ENCODE data around the gene DENND1A.

The DENND1A gene

DNA sequence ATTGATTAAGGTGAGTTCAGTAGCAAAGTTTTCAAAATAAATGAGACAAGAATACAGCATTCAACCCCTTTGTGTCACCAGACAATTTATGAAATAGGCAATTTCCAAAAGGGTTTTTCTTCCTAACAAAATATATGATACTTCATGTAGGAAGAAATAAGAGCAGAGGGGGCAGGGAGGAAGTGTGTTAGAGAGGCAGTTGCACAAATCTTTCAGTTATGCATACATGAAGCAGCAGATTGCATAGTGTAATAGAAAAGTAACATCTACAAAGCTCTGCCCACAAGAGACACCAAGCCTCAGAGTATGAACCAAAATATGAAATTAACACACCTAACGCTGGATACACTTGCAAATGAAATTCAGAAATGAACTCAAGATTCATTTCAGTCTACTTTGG lies 157.0 kb downstream of the DENND1A start:
- DNase-seq (ENCODE audit: low read depth in 2 of 2) = no peak

DNA sequence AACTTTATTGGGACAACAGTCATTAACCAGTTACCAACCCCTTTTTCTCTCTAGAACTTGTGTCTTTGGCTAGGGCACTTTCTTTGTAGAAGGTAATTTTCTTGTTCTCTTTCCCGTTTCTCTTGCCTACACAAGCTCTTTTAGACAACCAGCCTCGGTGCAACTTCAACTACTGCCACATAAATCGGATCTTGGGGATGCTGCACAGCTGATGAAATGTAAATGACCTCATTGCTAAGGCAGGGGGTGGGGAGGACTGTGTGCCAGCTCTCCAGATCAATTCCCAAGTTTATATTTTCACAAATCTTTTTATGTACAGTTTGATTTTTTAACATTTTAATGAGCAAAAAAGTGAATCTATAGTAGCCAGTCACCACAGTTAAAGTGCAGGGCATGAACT lies 157.6 kb downstream of the DENND1A start:
- no peak for DNase-seq (ENCODE audit: low read depth in 2 of 2)

DNA sequence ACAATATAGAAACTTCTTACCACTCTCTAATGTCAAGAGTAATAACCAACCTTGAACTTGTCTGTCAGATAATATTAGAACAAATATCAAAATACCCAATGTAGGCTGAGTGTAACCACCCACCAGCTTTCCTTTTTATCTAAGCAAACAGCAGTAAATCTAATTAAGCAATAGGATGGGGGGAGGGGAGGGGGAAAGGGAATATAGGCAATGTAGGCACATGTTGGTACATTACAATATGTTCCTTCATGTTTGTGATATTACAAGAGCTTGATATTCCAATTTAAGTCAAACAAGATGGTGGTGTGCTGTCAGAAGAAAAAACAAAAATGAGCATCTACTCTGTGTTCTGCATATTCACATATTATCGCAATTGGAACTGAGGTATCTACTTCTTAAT lies 158.2 kb downstream of the DENND1A start:
- DNase-seq (ENCODE audit: low read depth in 2 of 2) = no peak

- no peak for DNase-seq (ENCODE audit: low read depth in 2 of 2)
Observed at GRCh38 chr9:123769719-123770118, 160.2 kb downstream of the DENND1A start.

GRCh38 chr9:123763910-123764588 lies 165.9 kb downstream of the DENND1A start:
- DNase-seq (ENCODE audit: low read depth in 2 of 2) = no peak

GRCh38 chr9:123761905-123762605 lies 167.9 kb downstream of the DENND1A start:
- DNase-seq (ENCODE audit: low read depth in 2 of 2) = no peak

GRCh38 chr9:123757960-123758359 lies 172.0 kb downstream of the DENND1A start:
- no peak for DNase-seq (ENCODE audit: low read depth in 2 of 2)

DNA sequence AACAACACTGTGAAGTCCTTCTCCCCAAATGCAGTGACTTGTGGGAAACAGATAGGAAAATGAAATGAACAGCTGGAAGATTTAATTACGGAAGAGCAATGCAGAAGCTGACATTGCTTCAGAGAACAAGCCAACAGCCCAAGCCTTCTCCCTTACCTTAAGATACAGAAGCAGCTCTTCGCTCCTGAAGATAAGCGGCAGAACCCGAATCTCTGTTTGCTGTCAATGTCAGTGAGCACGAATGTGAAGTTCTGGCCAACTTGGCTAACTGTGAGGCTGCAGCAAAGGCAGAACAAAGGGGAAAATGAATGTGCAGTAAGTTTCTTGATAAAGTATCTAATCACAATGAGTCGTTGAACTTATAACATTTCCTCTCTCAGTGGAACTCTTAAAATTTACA lies 172.4 kb downstream of the DENND1A start:
- no peak for DNase-seq (ENCODE audit: low read depth in 2 of 2)

GRCh38 chr9:123756484-123757106 lies 173.3 kb downstream of the DENND1A start:
- DNase-seq (ENCODE audit: low read depth in 2 of 2) = no peak

GRCh38 chr9:123753669-123754258 lies 176.2 kb downstream of the DENND1A start:
- DNase-seq (ENCODE audit: low read depth in 2 of 2) = no peak

- DNase-seq (ENCODE audit: low read depth in 2 of 2) = no peak
Observed at GRCh38 chr9:123753016-123753415, 176.9 kb downstream of the DENND1A start.

- no peak for DNase-seq (ENCODE audit: low read depth in 2 of 2)
Observed at GRCh38 chr9:123749580-123750202, 180.2 kb downstream of the DENND1A start.

GRCh38 chr9:123746765-123747164 lies 183.2 kb downstream of the DENND1A start:
- DNase-seq (ENCODE audit: low read depth in 2 of 2) = no peak

DNA sequence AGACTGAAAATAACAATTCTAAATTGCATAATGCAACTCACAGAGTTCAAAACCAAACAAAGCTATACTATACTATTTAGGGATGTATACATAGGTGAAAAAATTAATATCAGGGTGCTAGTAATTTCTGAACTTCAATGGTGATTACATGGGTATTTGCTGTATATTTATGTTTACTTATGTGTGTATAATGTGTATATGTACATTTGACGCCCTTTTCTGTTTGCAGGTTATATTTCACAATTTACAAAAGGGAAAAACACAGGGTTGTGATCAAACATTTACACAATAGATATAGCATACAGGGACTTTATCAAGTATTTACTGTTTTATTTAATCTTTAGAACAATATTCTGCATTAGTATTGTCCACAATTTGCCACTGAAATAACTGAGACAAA lies 184.0 kb downstream of the DENND1A start:
- DNase-seq (ENCODE audit: low read depth in 2 of 2) = no peak

DNA sequence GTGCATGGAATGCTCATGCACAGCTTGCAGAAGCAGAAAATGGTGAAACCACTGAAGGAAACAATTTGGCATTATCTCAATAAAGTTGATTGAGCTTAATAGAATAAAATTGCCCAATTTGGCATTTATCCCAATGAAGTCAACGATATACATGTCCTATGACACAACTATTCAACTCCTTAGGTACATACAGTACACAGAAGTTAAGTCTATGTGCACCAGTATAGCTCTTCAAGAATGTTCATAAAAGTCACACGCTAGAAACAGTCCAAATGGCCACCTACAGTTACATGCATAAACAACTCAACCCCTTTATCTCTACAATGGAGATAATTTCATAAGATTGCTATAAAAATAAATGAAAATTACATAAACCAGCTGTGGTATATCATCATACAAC lies 184.5 kb downstream of the DENND1A start:
- DNase-seq (ENCODE audit: low read depth in 2 of 2) = no peak

DNA sequence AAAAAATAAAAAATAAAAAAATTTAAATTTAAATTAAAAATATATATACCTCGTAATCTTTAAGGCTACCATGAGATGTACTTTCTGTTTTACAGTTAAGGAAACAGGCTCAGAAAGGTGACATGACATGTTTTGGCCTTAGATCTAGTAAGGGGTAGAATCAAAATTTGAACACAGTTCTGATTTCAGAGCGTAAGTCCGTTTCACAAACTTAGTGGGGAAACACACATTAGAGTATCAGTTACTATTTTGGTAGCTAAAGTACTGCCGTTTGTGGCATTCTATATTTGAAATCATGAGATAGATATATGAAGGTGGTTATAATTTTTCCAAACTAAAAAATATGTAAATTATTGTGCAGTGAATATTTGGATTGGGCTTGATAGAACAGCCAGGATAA lies 186.2 kb downstream of the DENND1A start:
- no peak for DNase-seq (ENCODE audit: low read depth in 2 of 2)

- DNase-seq (ENCODE audit: low read depth in 2 of 2) = no peak
Observed at GRCh38 chr9:123742009-123742767, 187.7 kb downstream of the DENND1A start.

DNA sequence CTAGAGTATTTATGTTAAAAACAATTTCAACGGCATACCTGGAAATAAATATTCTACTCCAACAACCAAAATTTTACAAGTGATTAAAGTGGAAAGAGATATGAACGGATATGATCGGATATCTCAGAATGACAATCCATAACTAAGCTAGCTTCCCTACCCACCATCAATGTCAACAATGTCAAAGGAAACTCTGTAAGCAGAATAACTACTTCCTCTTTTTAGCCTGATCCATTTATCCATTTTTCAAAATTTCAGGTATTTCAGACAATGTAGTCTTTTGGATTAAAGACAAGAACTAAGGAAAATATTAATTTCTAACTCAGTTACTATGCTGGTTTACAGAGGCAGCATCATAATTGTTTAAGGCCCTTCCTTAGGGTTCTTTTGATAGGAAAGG lies 188.7 kb downstream of the DENND1A start:
- DNase-seq (ENCODE audit: low read depth in 2 of 2) = no peak

DNA sequence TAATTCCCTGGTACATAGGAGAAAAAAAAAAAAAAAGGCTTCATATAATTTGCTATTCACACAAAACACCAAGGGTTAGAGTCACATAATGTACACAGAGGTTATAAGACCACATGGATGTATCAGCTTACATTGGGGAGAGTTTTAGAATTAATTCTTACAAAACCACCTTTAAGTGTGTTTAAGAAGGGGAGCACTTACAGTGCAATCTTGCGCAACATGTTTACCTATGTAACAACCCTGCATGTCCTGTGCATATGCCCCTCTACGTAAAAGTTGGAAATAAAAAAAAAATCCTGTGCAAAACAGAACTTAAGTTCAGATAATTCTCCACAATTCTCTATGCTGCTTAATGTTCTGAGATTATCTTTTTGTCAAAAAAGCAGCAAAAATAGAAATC lies 190.0 kb downstream of the DENND1A start:
- no peak for DNase-seq (ENCODE audit: low read depth in 2 of 2)

GRCh38 chr9:123739387-123739786 lies 190.5 kb downstream of the DENND1A start:
- DNase-seq (ENCODE audit: low read depth in 2 of 2) = no peak

DNA sequence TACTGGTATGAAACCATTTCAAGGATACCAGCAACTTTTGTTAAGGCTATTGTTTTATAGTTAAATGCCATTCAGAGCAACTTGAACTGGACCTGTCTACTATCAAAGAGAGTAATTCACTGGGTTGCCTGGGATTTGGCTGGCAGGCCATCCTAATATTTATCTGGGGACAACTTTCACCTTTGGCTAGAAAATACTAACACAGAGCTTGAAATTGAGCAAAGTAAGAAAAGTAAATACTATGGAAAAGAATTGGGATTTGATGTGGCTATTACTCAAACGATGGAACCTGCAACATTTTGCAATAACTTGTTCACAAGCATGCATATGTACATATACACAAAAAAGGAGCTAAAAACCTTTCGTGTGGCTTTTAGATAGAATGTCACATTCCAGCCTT lies 191.3 kb downstream of the DENND1A start:
- no peak for DNase-seq (ENCODE audit: low read depth in 2 of 2)

DNA sequence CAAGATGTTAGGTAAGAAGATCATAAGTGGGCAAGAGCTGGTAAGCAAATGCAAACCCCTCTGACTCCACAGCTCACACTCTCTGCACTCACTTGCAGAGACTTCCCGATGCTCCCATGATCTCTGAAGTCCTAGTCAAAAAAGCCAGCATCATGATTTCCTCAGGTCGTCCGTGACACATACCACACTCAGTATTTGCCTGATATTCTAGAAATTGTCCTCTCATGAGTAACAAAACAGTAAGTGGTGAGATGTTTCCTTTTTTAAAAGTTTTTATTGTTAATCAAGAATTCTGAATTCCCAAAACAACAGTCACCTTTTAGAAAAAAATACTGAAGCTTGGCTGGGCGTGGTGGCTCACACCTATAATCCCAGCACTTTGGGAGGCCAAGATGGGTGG lies 194.6 kb downstream of the DENND1A start:
- DNase-seq (ENCODE audit: low read depth in 2 of 2) = no peak

All from stimulated activated CD4-positive, alpha-beta T cell treated with anti-CD3 and anti-CD28 coated beads, Interleukin-15, amount 100 ng/mL, for 48 hours (primary cell).